Esophagus (tissue), 2 donors: ENCODE measurements around the gene TRPC6. TPM values are rescaled to one million over a fixed set of nuclear protein-coding genes. Genes with fewer than 3 reads are reported as not detected.

Experiments
- H3K27ac ChIP-seq, 2 donors: one replicate each; pipeline ENCODE4 v1.5.1; 2013; ENCODE audit warnings: low read depth in 2 of 2, mild to moderate bottlenecking in 2 of 2, inconsistent platforms in 1 of 2, low read length in 1 of 2, moderate library complexity in 1 of 2
- H3K27me3 ChIP-seq, 2 donors: one replicate each; pipeline ENCODE4 v1.6.1; 2013; ENCODE audit warnings: low read length in 2 of 2, control low read depth in 1 of 2, mild to moderate bottlenecking in 1 of 2; ENCODE audit not compliant: insufficient read depth in 2 of 2, control insufficient read depth in 1 of 2
- H3K36me3 ChIP-seq, 2 donors: one replicate each; pipeline ENCODE4 v1.6.1; 2013; ENCODE audit warnings: low read length in 1 of 2; ENCODE audit not compliant: control insufficient read depth in 2 of 2, insufficient read depth in 2 of 2
- H3K4me1 ChIP-seq, 2 donors: one replicate each; pipeline ENCODE4 v1.6.1; 2013; ENCODE audit warnings: low read length in 1 of 2; ENCODE audit not compliant: control insufficient read depth in 2 of 2, insufficient read depth in 2 of 2
- H3K4me3 ChIP-seq, 2 donors: one replicate each; pipeline ENCODE4 v1.5.1; 2013; ENCODE audit warnings: low read length in 2 of 2, mild to moderate bottlenecking in 2 of 2, low read depth in 1 of 2, moderate library complexity in 1 of 2
- H3K9me3 ChIP-seq, 2 donors: one replicate each; pipeline ENCODE4 v1.6.1; 2013; ENCODE audit warnings: mild to moderate bottlenecking in 2 of 2, low read depth in 1 of 2, low read length in 1 of 2, moderate library complexity in 1 of 2; ENCODE audit not compliant: control insufficient read depth in 2 of 2, insufficient read depth in 1 of 2
- WGBS, 2 donors: extraction: QIAGEN DNeasy Blood & Tissue Kit; methylation state at CpG; one replicate each; pipeline ENCODE4 v1.1.7; 2013; 5-methylcytosine and 5-hydroxymethylcytosine counted together
- polyA plus RNA-seq, 2 donors: library from polyadenylated mRNA; stranded (reverse); fragments of 200-250 nt; gene quantifications; one replicate each; pipeline ENCODE4 v1.2.3, GENCODE V29; 2013
- donor health status: healthy with polysubstance abuse.
- donor health status: Bipolar disorder and iron deficiency.

The TRPC6 gene
- 1 to 10 TPM; 1.4 to 1.9 TPM for polyA plus RNA-seq

DNA sequence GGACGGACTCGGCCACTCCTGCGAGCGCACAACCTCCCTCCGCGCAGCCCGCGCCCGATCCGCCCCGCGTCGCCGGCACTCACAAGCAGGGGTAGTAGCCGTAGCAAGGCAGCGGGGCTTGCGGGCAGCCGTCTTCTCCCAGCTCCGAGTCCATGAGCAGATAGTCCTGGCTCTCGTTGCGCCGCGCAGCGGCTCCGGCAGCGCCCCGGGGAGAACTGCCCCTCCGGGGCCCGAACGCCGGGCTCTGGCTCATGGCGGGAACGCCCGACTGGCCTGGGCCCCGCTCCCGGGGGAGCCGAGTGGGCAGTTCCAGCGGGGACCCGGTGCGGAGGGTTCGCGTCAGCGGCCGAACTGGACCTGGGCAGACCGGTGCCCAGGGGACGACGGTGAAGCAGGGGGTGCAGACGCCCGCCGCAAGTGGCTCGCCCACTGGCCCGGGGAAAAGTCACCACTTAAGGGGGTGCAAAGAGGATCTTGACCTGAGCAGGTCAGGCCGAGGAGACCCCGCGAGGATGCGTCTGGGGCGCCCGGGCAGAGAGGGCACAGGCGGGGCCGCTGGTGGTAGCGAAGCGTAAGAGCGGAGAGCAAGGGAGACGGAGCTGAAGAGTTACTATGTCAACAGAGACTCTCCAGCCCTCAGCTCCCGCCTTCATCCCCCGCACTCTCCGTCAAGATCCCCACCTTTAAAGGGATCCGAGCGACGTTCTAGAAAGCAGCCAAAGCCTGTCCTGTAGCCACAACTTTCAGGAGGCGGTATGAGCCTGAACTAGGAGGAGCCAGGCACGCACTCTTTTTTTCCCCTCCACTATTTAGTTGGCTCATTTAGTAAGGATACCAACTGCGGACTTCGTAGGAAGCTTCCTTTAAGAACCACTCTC, at the start of gene TRPC6:
TSS of gene TRPC6 (minus strand) at position 757 of the 878 bp plus-strand sequence. CDS start at position 253, 504 bp downstream.
- Histone ChIP-seq H3K4me1 (peaks cover 0 to 2% of the 10 kb centered on the region in 2 donors), H3K4me3 (peak within 1 kb of the TSS; percentile 49 to 55), H3K27ac (peak within 1 kb of the TSS; percentile 22 to 50), H3K9me3 (no peaks in the 10 kb centered on the region), H3K27me3 (peaks cover 0 to 3% of the 10 kb centered on the region in 2 donors), H3K36me3 (no peaks in the 10 kb centered on the region)
- 4 to 5% methylated on average over 67 to 74 of the region's 74 CpGs for WGBS, 2 donors

DNA sequence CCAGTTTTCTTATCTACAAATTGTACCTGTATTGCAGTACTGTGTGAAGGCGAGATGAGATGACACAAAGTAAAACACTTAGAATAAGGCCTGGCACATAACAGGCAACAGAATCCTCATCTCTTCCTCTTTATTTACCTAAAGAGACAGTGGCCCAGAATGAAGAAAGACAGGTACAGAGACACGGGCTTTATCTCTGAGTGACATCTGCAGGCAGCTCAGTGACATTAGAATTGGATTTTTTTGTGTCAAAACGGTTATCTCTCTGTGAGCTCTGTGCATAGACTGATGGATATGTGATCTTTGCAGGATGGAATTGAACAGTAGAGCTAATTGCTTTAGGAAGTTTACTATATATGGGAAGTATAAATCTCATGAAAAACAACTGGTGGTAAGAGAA, 36.2 kb upstream of the TRPC6 start:
- Histone ChIP-seq H3K27me3 (no peaks in the 10 kb centered on the region), H3K4me3 (no peak overlapping the region), H3K4me1 (no peaks in the 10 kb centered on the region), H3K36me3 (no peaks in the 10 kb centered on the region), H3K27ac (no peak overlapping the region), H3K9me3 (no peaks in the 10 kb centered on the region)
- 50 to 54% methylated on average over 3 of the region's 3 CpGs for WGBS, 2 donors

DNA sequence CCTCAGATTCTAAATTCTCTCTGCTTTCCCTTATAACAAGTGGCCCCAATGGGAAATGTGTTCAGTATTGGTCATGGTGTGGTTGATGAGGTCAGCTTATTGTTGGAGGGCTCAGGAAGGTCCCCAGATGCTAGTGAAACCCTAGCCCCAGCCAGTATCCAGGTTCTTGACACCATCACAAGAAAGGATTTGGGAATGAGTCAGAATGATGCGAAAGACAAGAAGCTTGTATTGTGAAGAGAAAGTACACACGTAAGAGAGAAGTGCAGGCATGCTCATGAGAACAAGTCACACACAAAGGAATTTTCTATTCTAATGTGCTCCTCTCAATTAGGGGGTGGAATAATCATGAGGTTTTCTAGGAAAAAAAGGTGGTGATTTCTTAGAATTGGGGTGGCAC, 34.9 kb upstream of the TRPC6 start:
- no peaks in the 10 kb centered on the region for H3K36me3 ChIP-seq
- 54 to 68% methylated on average over 2 of the region's 2 CpGs for WGBS, 2 donors
- H3K4me3 ChIP-seq = no peak overlapping the region
- H3K27me3 ChIP-seq = no peaks in the 10 kb centered on the region
- H3K27ac ChIP-seq = no peak overlapping the region
- H3K9me3 ChIP-seq = no peaks in the 10 kb centered on the region
- no peaks in the 10 kb centered on the region for H3K4me1 ChIP-seq

DNA sequence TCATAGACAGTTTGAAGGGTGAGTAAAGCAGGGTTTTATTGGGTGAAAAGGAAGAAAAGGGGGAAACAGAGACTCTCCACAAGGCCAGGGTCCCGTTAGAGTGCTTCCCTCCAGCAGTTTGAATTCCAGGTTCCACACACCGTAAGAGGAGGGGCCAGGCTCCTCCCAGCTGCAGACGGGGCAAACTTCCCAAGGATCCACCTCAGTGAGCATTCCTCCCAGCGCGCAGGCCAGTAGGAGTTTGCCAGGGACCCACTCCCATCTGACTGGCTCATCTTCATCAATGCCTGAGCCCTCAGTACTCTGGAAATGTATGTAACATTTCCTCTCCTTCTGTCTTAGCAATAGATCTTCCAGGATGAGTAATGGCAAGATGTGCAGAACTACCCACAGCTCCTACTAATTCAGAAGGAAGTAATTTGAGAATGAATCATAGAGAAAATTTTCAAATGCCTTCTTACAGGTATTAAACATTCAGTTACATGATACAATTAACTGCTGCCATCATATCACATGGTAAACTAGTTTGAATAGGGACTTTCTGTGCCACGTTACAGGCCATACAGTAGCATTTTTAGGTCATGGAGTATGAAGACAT, 34.0 kb upstream of the TRPC6 start:
- H3K27me3 ChIP-seq = no peaks in the 10 kb centered on the region
- H3K4me1 ChIP-seq = no peaks in the 10 kb centered on the region
- 49 to 50% methylated on average over 6 of the region's 6 CpGs for WGBS, 2 donors

DNA sequence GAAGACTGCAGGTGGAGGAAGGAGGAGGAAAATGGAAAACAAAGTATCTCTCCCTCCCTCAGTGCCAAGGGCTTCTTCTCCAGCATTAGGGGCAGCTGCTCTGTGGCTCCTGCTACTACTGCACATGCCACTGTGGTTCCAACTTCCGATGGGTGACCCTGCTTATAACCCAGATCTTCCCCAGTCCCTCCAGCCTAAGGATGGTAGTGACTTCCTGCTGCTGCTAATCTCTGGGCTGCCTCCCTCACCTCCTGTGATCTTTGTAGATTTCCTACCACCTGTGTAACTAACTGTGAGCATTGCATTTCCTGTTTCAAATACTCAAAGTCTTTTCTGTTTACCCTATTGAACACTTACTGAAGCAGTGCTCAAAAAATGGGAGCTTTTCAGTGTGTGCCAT, 28.7 kb upstream of the TRPC6 start:
- Histone ChIP-seq H3K9me3 (no peaks in the 10 kb centered on the region), H3K4me3 (no peak overlapping the region), H3K36me3 (no peaks in the 10 kb centered on the region), H3K27ac (no peak overlapping the region), H3K4me1 (no peaks in the 10 kb centered on the region), H3K27me3 (no peaks in the 10 kb centered on the region)
- WGBS, 2 donors = 70 to 73% methylated on average over 1 of the region's 1 CpG

More for the DNA sequence above, 34.0 kb upstream of the TRPC6 start:
- Histone ChIP-seq H3K27ac (no peak overlapping the region), H3K9me3 (no peaks in the 10 kb centered on the region), H3K4me3 (no peak overlapping the region), H3K36me3 (no peaks in the 10 kb centered on the region)

DNA sequence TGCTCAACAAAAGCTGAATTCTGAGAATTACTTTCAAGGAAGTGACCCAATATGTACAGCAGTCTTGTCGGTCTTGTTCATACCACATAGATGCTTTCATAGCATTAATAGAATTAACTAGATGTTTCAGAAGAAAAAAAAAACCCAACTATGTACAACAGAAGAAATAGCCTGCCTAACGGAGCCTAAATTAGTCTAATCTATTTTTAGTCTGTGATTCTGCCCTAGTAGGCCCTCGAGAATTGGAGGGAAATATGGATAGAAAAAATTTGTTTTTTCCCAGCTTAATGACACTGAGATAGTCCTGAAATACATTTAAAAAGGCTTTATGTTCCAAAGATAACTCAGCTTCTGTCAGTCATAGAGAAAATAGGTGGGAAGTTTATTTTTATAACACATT, 17.1 kb upstream of the TRPC6 start:
- WGBS, 2 donors = 60 to 64% methylated on average over 3 of the region's 3 CpGs

DNA sequence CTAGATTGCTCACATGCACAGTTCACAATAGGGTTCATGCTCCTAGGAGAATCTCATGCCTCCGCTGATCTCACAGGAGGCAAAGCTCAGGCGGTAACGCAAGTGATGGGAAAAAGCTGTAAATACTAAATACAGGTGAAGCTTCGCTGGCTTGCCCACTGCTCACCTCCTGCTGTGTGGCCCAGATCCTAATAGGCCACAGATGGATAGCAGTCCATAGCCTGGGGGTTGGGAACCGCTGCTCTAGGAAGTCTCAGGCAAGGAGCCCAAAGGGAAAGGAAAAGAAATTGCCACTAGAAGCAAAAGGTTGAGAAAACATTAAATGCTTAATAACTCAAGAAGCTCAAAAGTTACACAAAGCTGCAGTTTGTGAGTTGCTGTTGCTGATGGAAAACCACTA, 3.2 kb upstream of the TRPC6 start:
- Histone ChIP-seq H3K9me3 (no peaks in the 10 kb centered on the region), H3K4me3 (no peak overlapping the region), H3K27ac (no peak overlapping the region), H3K4me1 (peaks cover 0 to 2% of the 10 kb centered on the region in 2 donors), H3K27me3 (peaks cover 0 to 3% of the 10 kb centered on the region in 2 donors), H3K36me3 (no peaks in the 10 kb centered on the region)
- WGBS, 2 donors = 88 to 90% methylated on average over 5 of the region's 5 CpGs

More for the DNA sequence above, 17.1 kb upstream of the TRPC6 start:
- Histone ChIP-seq H3K27me3 (no peaks in the 10 kb centered on the region), H3K4me3 (no peak overlapping the region), H3K27ac (no peak overlapping the region), H3K36me3 (no peaks in the 10 kb centered on the region), H3K4me1 (no peaks in the 10 kb centered on the region), H3K9me3 (no peaks in the 10 kb centered on the region)

DNA sequence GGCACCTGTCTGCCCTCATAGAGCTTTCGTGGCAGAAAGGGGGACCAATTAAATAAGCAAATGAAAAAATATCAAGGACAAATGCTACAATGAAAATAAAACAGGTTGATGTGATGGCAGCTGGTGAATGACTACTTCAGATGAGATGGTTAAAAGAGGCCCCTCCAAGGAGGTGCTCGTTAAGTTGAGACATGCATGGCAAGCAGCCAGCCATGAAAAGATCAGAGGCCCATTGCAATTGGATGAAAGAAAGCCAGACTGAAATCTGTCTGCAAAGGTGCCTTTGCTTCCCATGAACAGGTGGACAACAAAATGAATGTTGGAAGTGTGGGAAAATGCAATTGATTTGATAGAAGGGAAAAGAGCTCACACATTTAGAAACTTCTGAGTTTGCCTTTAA, 848 bp upstream of the TRPC6 start:
- 52 to 53% methylated on average over 2 of the region's 2 CpGs for WGBS, 2 donors
- H3K4me3 ChIP-seq = no peak overlapping the region

DNA sequence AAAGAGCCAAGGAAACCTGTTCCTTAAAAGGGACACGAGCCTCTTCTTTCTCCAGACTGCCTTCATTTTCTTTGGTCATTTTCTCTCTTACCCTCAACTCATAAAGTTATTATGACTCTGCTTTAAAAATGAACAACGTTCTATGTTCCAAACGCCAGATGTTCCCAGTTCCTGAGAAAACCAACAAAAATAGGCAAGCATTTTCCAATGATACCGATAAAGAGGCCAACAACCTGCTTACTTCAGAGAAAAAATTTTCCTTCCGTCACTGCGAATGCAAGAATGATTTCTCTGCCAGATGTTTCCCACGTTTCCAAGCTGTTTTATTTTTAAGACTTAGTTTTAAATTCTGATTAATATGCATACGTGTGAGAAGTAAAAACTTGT, 315 bp upstream of the TRPC6 start:
- H3K36me3 ChIP-seq = no peaks in the 10 kb centered on the region
- peak overlapping the region in 1 of 2 donors; percentile 49 for H3K4me3 ChIP-seq
- H3K27ac ChIP-seq = no peak overlapping the region
- WGBS, 2 donors = 47 to 50% methylated on average over 8 of the region's 8 CpGs
- peaks cover 0 to 3% of the 10 kb centered on the region in 2 donors for H3K27me3 ChIP-seq
- H3K4me1 ChIP-seq = peaks cover 0 to 2% of the 10 kb centered on the region in 2 donors
- H3K9me3 ChIP-seq = no peaks in the 10 kb centered on the region

More for the DNA sequence above, 848 bp upstream of the TRPC6 start:
- Histone ChIP-seq H3K9me3 (no peaks in the 10 kb centered on the region), H3K36me3 (no peaks in the 10 kb centered on the region), H3K27me3 (peaks cover 0 to 3% of the 10 kb centered on the region in 2 donors), H3K27ac (no peak overlapping the region), H3K4me1 (peaks cover 0 to 2% of the 10 kb centered on the region in 2 donors)
